B cell (primary cell): ENCODE measurements around the gene THSD4. TPM values are rescaled to one million over a fixed set of nuclear protein-coding genes. Genes with fewer than 3 reads are reported as not detected.

Experiments used
- ATAC-seq: fragments of 200-7000 bp; cut with Tn5 transposase; one replicate; pipeline ENCODE4 v1.10.0; 2021; ENCODE audit warnings: low read depth, mild to moderate bottlenecking, moderate number of reproducible peaks, moderate library complexity
- CTCF ChIA-PET: fragments of 350-600 bp; sonication (Branson Sonifier 250); formaldehyde crosslinking; loops from one replicate; lab custom pipeline; 2021; ENCODE audit warnings: antibody characterized with exemption, inconsistent platforms; lab: Charles Lee
- POLR2A ChIA-PET: fragments of 350-600 bp; sonication (Branson Sonifier 250); formaldehyde crosslinking; loops from one replicate; lab custom pipeline; 2021; ENCODE audit warnings: antibody characterized with exemption; lab: Charles Lee
- DNase-seq: peaks from one replicate; pipeline ENCODE4 v3.0.0; 2013
- H2AFZ ChIP-seq: 2 replicates; pipeline ENCODE4 v1.6.1; 2012; ENCODE audit warnings: mild to moderate bottlenecking, low read depth, low read length; ENCODE audit not compliant: insufficient read depth, poor library complexity, severe bottlenecking
- H3K27ac ChIP-seq, 2 donors: 1 replicate in 1 of 2; 2 replicates in 1 of 2; pipeline ENCODE4 v1.5.1; 2012 to 2013; ENCODE audit warnings: low read length in 2 of 2, mild to moderate bottlenecking in 2 of 2, moderate library complexity in 1 of 2
- H3K27me3 ChIP-seq, 4 experiments: fragments of 200-600 bp in 1 of 4; sonication (generic) in 1 of 4; replicated peaks in 1 of 4; 1 replicate in 2 of 4; 2 replicates in 2 of 4; pipeline versions ENCODE4 v1.6.1 to v1.7.0; 2013 to 2016; ENCODE audit warnings: low read length in 3 of 4, mild to moderate bottlenecking in 2 of 4, mixed read lengths in 1 of 4, moderate library complexity in 1 of 4; ENCODE audit not compliant: insufficient read depth in 4 of 4, control insufficient read depth in 3 of 4; ENCODE audit errors: control extremely low read depth in 1 of 4
- H3K36me3 ChIP-seq, 2 experiments: replicated peaks in 1 of 2; 1 replicate in 1 of 2; 2 replicates in 1 of 2; pipeline versions ENCODE4 v1.6.1 to v1.7.1; 2013; ENCODE audit warnings: low read length in 1 of 2; ENCODE audit not compliant: insufficient read depth in 2 of 2, control insufficient read depth in 1 of 2; ENCODE audit errors: control extremely low read depth in 1 of 2, extremely low read depth in 1 of 2
- H3K4me1 ChIP-seq, 2 donors: fragments of 200-600 bp in 1 of 2; sonication (generic) in 1 of 2; 1 replicate in 1 of 2; 2 replicates in 1 of 2; pipeline versions ENCODE4 v1.5.1 to v1.6.1; 2013 to 2017; ENCODE audit warnings: low read length in 2 of 2; ENCODE audit not compliant: control insufficient read depth in 2 of 2, insufficient read depth in 2 of 2
- H3K4me2 ChIP-seq: replicated peaks from 2 replicates; pipeline ENCODE3; 2012; ENCODE audit warnings: mild to moderate bottlenecking, low read depth, low read length; ENCODE audit not compliant: poor library complexity, severe bottlenecking
- H3K4me3 ChIP-seq, 5 experiments: fragments of 200-600 bp in 1 of 5; sonication (generic) in 1 of 5; 1 replicate in 3 of 5; 2 replicates in 2 of 5; pipeline versions ENCODE4 v1.5.1 to v1.7.0; 2011 to 2016; ENCODE audit warnings: low read length in 4 of 5, mild to moderate bottlenecking in 4 of 5, low read depth in 2 of 5, control low read depth in 1 of 5, moderate library complexity in 1 of 5; ENCODE audit not compliant: insufficient read depth in 1 of 5; ENCODE audit errors: control extremely low read depth in 1 of 5, extremely low read depth in 1 of 5
- H3K79me2 ChIP-seq: fragments of 200-600 bp; sonication (generic); one replicate; pipeline ENCODE4 v1.6.0; 2016; ENCODE audit warnings: low read length; ENCODE audit not compliant: control insufficient read depth, insufficient read depth
- H3K9ac ChIP-seq: fragments of 200-600 bp; sonication (generic); 2 replicates; pipeline ENCODE4 v1.6.1; 2017; ENCODE audit warnings: mild to moderate bottlenecking, low read length, moderate library complexity
- H3K9me3 ChIP-seq, 3 donors: one replicate each; pipeline versions ENCODE4 v1.6.1 to v1.7.1; 2013; ENCODE audit warnings: low read length in 2 of 3; ENCODE audit not compliant: control insufficient read depth in 2 of 3, insufficient read depth in 1 of 3; ENCODE audit errors: control extremely low read depth in 1 of 3
- H4K20me1 ChIP-seq: 2 replicates; pipeline ENCODE4 v1.6.0; 2012; ENCODE audit warnings: mild to moderate bottlenecking, low read length; ENCODE audit not compliant: insufficient read depth, control insufficient read depth, poor library complexity, severe bottlenecking
- H3K27ac Mint-ChIP-seq: one replicate; pipeline ENCODE4 v1.8.0; 2021; ENCODE audit warnings: mixed read lengths
- H3K27me3 Mint-ChIP-seq: one replicate; pipeline ENCODE4 v1.8.0; 2021; ENCODE audit warnings: mixed read lengths
- H3K4me1 Mint-ChIP-seq: one replicate; pipeline ENCODE4 v1.8.0; 2021; ENCODE audit warnings: mixed read lengths
- H3K4me3 Mint-ChIP-seq: one replicate; pipeline ENCODE4 v1.8.0; 2021; ENCODE audit warnings: mixed read lengths
- H3K9me3 Mint-ChIP-seq: one replicate; pipeline ENCODE4 v1.8.0; 2022; ENCODE audit warnings: mixed read lengths; ENCODE audit not compliant: insufficient read depth
- EZH2 ChIP-seq: IDR thresholded peaks from 2 replicates; pipeline ENCODE4 v1.6.1; 2012; ENCODE audit warnings: borderline replicate concordance, low read depth, mild to moderate bottlenecking, moderate library complexity, low read length; ENCODE audit not compliant: insufficient read depth, poor library complexity, severe bottlenecking
- WGBS: methylation state at CpG from one replicate; pipeline ENCODE4 v1.1.5; 2013; ENCODE audit warnings: missing lambda C conversion rate; ENCODE audit not compliant: insufficient coverage; 5-methylcytosine and 5-hydroxymethylcytosine counted together
- intact Hi-C: fragments of 100-400 bp; cut with micrococcal nuclease; formaldehyde crosslinking; loops from one replicate; pipeline ENCODE4 v1.10.0; 2022
- polyA plus RNA-seq: library from polyadenylated mRNA; depleted of rRNA; stranded (reverse); fragments of >200 nt; gene quantifications from 2 replicates; pipeline ENCODE4 v1.2.3, GENCODE V29; 2012
- total RNA-seq, 2 donors: library from RNA; stranded (reverse); fragments of 120-200 nt in 1 of 2; gene quantifications; 1 replicate in 1 of 2; 2 replicates in 1 of 2; pipeline versions ENCODE4 v1.2.3 to v1.2.4, GENCODE V29; 2013 to 2022
- TF ChIP-seq, protein P1 (sequence below): fragments of 200-600 bp; IDR thresholded peaks from one replicate; pipeline ENCODE4 v1.8.0; 2022; ENCODE audit warnings: antibody characterized with exemption, mild to moderate bottlenecking

THSD4 gene
- total and polyA plus RNA-seq, 2 donors (not counting 1 experiment from before 2014, with no cell fraction given), result not detected

- DNase-seq, result no peak
- H3K27me3 ChIP-seq, result no peaks in the 10 kb centered on the region
- TF ChIP-seq, protein P1, sequence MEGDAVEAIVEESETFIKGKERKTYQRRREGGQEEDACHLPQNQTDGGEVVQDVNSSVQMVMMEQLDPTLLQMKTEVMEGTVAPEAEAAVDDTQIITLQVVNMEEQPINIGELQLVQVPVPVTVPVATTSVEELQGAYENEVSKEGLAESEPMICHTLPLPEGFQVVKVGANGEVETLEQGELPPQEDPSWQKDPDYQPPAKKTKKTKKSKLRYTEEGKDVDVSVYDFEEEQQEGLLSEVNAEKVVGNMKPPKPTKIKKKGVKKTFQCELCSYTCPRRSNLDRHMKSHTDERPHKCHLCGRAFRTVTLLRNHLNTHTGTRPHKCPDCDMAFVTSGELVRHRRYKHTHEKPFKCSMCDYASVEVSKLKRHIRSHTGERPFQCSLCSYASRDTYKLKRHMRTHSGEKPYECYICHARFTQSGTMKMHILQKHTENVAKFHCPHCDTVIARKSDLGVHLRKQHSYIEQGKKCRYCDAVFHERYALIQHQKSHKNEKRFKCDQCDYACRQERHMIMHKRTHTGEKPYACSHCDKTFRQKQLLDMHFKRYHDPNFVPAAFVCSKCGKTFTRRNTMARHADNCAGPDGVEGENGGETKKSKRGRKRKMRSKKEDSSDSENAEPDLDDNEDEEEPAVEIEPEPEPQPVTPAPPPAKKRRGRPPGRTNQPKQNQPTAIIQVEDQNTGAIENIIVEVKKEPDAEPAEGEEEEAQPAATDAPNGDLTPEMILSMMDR, result no peak
- no peak for TF ChIP-seq EZH2
- H3K4me2 ChIP-seq, result no peak overlapping the region
- H3K4me3 ChIP-seq, result no peak overlapping the region
- Mint-ChIP-seq H3K27ac (no peak overlapping the region), H3K4me3 (no peak overlapping the region), H3K9me3 (no peaks in the 10 kb centered on the region), H3K4me1 (no peaks in the 10 kb centered on the region), H3K27me3 (no peaks in the 10 kb centered on the region)
- CTCF ChIA-PET, result no interaction called here
- H3K79me2 ChIP-seq, result no peaks in the 10 kb centered on the region
- H3K4me1 ChIP-seq, result no peaks in the 10 kb centered on the region
- no peak for ATAC-seq
- no peak overlapping the region for H2AFZ ChIP-seq
- no peaks in the 10 kb centered on the region for H3K36me3 ChIP-seq
- H3K27ac ChIP-seq, result no peak overlapping the region
- H3K9me3 ChIP-seq, result peaks cover 0 to 5% (median 0%) of the 10 kb centered on the region in 3 donors
- H3K9ac ChIP-seq, result no peak overlapping the region
- POLR2A ChIA-PET, result no interaction called here
- intact Hi-C loops, result no loop called here
- whole genome bisulfite sequencing, result 94% methylated on average over 6 of the region's 6 CpGs
- no peaks in the 10 kb centered on the region for H4K20me1 ChIP-seq
These were observed 87.4 kb downstream of the THSD4 start for GRCh38 chr15:71202712-71203111.

DNA sequence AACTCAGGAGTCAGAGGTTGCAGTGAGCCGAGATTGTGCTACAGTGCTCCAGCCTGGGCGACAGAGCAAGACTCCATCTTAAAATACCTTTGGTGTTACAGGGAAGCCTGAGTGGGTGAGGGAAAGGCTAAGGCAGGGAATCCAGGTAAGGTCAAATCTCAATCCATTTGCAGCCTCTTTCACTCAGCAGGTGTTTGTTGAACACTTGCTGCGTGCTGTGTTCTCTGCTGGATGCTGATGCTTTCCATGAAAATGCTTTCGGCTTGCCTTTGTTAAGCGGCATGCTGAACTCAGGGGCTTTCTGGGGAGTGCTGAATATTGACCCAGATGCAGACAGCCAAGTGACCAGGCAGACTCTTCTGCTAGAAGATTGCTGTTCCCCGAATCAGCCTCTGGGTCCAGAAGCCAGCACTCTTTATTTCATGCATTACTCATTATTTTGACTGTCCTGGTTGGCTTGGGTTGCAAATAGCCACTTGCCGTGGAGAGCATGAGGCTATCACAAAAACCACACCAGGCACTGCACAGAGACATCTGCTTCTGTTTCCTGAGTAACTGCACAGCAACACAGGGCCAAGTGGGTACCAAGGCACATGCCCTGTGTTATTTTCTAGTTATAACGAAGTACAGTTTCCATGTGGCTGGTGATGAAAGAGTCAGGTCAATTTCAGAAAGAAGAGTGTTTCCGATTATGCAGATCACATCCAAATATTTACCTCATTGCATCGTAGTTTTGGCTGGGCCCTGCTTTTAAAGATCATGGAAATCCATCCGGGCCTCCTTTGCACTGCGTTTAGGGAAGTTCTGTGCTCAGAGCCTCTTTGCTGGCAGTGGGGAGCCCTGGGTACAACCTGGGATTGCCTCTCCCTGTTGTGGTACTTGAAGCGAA lies 88.6 kb downstream of the THSD4 start:
- ATAC-seq, result no peak
- CTCF ChIA-PET, result no interaction called here
- Mint-ChIP-seq H3K27me3 (no peaks in the 10 kb centered on the region), H3K9me3 (no peaks in the 10 kb centered on the region), H3K4me1 (no peaks in the 10 kb centered on the region), H3K4me3 (no peak overlapping the region), H3K27ac (no peak overlapping the region)
- Histone ChIP-seq H3K27me3 (no peaks in the 10 kb centered on the region), H3K9ac (no peak overlapping the region), H3K36me3 (no peaks in the 10 kb centered on the region), H3K4me3 (no peak overlapping the region), H3K4me1 (no peaks in the 10 kb centered on the region), H2AFZ (no peak overlapping the region), H3K79me2 (no peaks in the 10 kb centered on the region), H3K4me2 (no peak overlapping the region), H4K20me1 (no peaks in the 10 kb centered on the region), H3K9me3 (peaks cover 0 to 5% (median 0%) of the 10 kb centered on the region in 3 donors), H3K27ac (no peak overlapping the region)
- POLR2A ChIA-PET, result no interaction called here
- 75% methylated on average over 10 of the region's 13 CpGs for WGBS
- no peak for DNase-seq
- TF ChIP-seq, protein P1, result no peak
- TF ChIP-seq EZH2, result no peak
- intact Hi-C loops, result no loop called here
